CD14-positive monocyte (primary cell): Measurements from ENCODE around the gene BSN. TPM values are rescaled to one million over a fixed set of nuclear protein-coding genes. Genes with fewer than 3 reads are reported as not detected.
A peak's percentile ranks its signal among the peaks of the same experiment; 100 is the strongest.

ENCODE experiments used
- DNase-seq, 3 donors: peaks; one replicate each; pipeline ENCODE4 v3.0.0-alpha.2; 2011 to 2022
- H2AFZ ChIP-seq: 2 replicates; pipeline ENCODE4 v1.6.0; 2012; ENCODE audit warnings: mild to moderate bottlenecking, low read depth, low read length, inconsistent platforms; ENCODE audit not compliant: insufficient read depth, poor library complexity, severe bottlenecking
- H3K27ac ChIP-seq, 2 donors: 1 replicate in 1 of 2; 2 replicates in 1 of 2; pipeline ENCODE4 v1.5.1; 2012 to 2013; ENCODE audit warnings: low read length in 2 of 2, control low read depth in 1 of 2, inconsistent platforms in 1 of 2, low read depth in 1 of 2, mild to moderate bottlenecking in 1 of 2
- H3K27me3 ChIP-seq, 2 donors: one replicate each; pipeline versions ENCODE4 v1.6.0 to v1.6.1; 2011 to 2013; ENCODE audit warnings: low read length in 2 of 2; ENCODE audit not compliant: control insufficient read depth in 2 of 2, insufficient read depth in 2 of 2
- H3K36me3 ChIP-seq, 2 donors: replicated peaks in 1 of 2; 1 replicate in 1 of 2; 2 replicates in 1 of 2; pipeline versions ENCODE4 v1.5.1 to v1.6.1; 2012 to 2013; ENCODE audit warnings: low read length in 2 of 2, control low read depth in 1 of 2, inconsistent platforms in 1 of 2, mild to moderate bottlenecking in 1 of 2; ENCODE audit not compliant: insufficient read depth in 2 of 2, control insufficient read depth in 1 of 2
- H3K4me1 ChIP-seq, 2 donors: 1 replicate in 1 of 2; 2 replicates in 1 of 2; pipeline versions ENCODE4 v1.5.1 to v1.6.1; 2012 to 2013; ENCODE audit warnings: low read length in 2 of 2, control low read depth in 1 of 2, inconsistent platforms in 1 of 2, mild to moderate bottlenecking in 1 of 2, moderate library complexity in 1 of 2; ENCODE audit not compliant: insufficient read depth in 2 of 2, control insufficient read depth in 1 of 2
- H3K4me2 ChIP-seq: replicated peaks from 2 replicates; pipeline ENCODE3; 2012; ENCODE audit warnings: low read length, moderate library complexity, mild to moderate bottlenecking; ENCODE audit not compliant: poor library complexity, severe bottlenecking; ENCODE audit errors: extremely low read depth
- H3K4me3 ChIP-seq, 3 experiments: fragments of 200-600 bp in 1 of 3; sonication (generic) in 1 of 3; replicated peaks in 1 of 3; 1 replicate in 2 of 3; 2 replicates in 1 of 3; pipeline ENCODE4 v1.5.1; 2011 to 2013; ENCODE audit warnings: low read length in 3 of 3, mild to moderate bottlenecking in 3 of 3, control low read depth in 2 of 3, low read depth in 2 of 3, inconsistent platforms in 1 of 3, moderate library complexity in 1 of 3
- H3K79me2 ChIP-seq: 2 replicates; pipeline ENCODE4 v1.6.0; 2012; ENCODE audit warnings: mild to moderate bottlenecking, control low read depth, inconsistent platforms, low read length, moderate library complexity; ENCODE audit not compliant: insufficient read depth
- H3K9ac ChIP-seq: 2 replicates; pipeline ENCODE4 v1.6.0; 2017; ENCODE audit warnings: low read length, mild to moderate bottlenecking; ENCODE audit not compliant: insufficient read depth, poor library complexity, severe bottlenecking
- H3K9me3 ChIP-seq, 2 donors: replicated peaks in 1 of 2; 1 replicate in 1 of 2; 2 replicates in 1 of 2; pipeline versions ENCODE4 v1.5.1 to v1.6.1; 2012 to 2013; ENCODE audit warnings: low read length in 2 of 2, control low read depth in 1 of 2; ENCODE audit not compliant: control insufficient read depth in 1 of 2, insufficient read depth in 1 of 2
- H4K20me1 ChIP-seq: 2 replicates; pipeline ENCODE4 v1.6.0; 2012; ENCODE audit warnings: mild to moderate bottlenecking, low read length, control low read depth, moderate library complexity; ENCODE audit not compliant: insufficient read depth
- H3K27ac Mint-ChIP-seq, 7 donors: one replicate each; pipeline ENCODE4 v1.8.0; 2020; ENCODE audit warnings: mild to moderate bottlenecking in 7 of 7, mixed read lengths in 7 of 7, moderate library complexity in 6 of 7, inconsistent platforms in 2 of 7
- H3K27me3 Mint-ChIP-seq, 3 donors: one replicate each; pipeline ENCODE4 v1.8.0; 2021 to 2022; ENCODE audit warnings: low read depth in 3 of 3, mild to moderate bottlenecking in 3 of 3, mixed read lengths in 3 of 3, moderate library complexity in 3 of 3, inconsistent platforms in 1 of 3
- H3K36me3 Mint-ChIP-seq, 2 donors: one replicate each; pipeline ENCODE4 v1.8.0; 2020; ENCODE audit warnings: mixed read lengths in 2 of 2, inconsistent platforms in 1 of 2, mild to moderate bottlenecking in 1 of 2
- H3K4me1 Mint-ChIP-seq: one replicate; pipeline ENCODE4 v1.8.0; 2020; ENCODE audit warnings: mild to moderate bottlenecking, mixed read lengths
- H3K4me3 Mint-ChIP-seq, 2 donors: one replicate each; pipeline ENCODE4 v1.8.0; 2020; ENCODE audit warnings: mild to moderate bottlenecking in 2 of 2, mixed read lengths in 2 of 2, moderate library complexity in 1 of 2
- H3K9me3 Mint-ChIP-seq, 7 donors: one replicate each; pipeline ENCODE4 v1.8.0; 2020 to 2022; ENCODE audit warnings: mixed read lengths in 7 of 7, mild to moderate bottlenecking in 6 of 7, moderate library complexity in 6 of 7, inconsistent platforms in 2 of 7
- WGBS: methylation state at CpG from one replicate; pipeline ENCODE4 v1.1.5; 2013; ENCODE audit warnings: missing lambda C conversion rate; ENCODE audit not compliant: insufficient coverage; 5-methylcytosine and 5-hydroxymethylcytosine counted together
- intact Hi-C, 2 donors: fragments of 100-400 bp; cut with micrococcal nuclease; formaldehyde crosslinking; loops; one replicate each; pipeline versions ENCODE4 v1.15.0 to v1.15.1; 2023
- polyA plus RNA-seq, 3 donors: library from polyadenylated mRNA; depleted of rRNA in 1 of 3; unstranded in 2 of 3; stranded (reverse) in 1 of 3; fragments of 300-500 nt in 2 of 3; fragments of >200 nt in 1 of 3; fragmentation: Illumina TruSeq in 2 of 3; gene quantifications; 1 replicate in 2 of 3; 2 replicates in 1 of 3; pipeline ENCODE4 v1.2.3, GENCODE V29; 2012 to 2021
- TF ChIP-seq, protein P1 (sequence below): fragments of 200-600 bp; IDR thresholded peaks from one replicate; pipeline ENCODE4 v1.8.0; 2022; ENCODE audit warnings: antibody characterized with exemption, mild to moderate bottlenecking

The BSN gene
- polyA plus RNA-seq, 3 donors: not detected

GRCh38 chr3:49553324-49553691 lies 969 bp upstream of the BSN start:
- intact Hi-C loops: no loop called here
- WGBS: 0% methylated on average over 1 of the region's 8 CpGs
- Mint-ChIP-seq H3K27me3 (peaks cover 43 to 67% (median 55%) of the 10 kb centered on the region in 3 donors), H3K36me3 (peaks cover 0 to 1% of the 10 kb centered on the region in 2 donors), H3K4me3 (peak overlapping the region; percentile 67 to 85), H3K4me1 (peaks cover 13% of the 10 kb centered on the region), H3K27ac (no peak overlapping the region), H3K9me3 (peaks cover 0 to 16% (median 6%) of the 10 kb centered on the region in 7 donors)
- TF ChIP-seq, protein P1, sequence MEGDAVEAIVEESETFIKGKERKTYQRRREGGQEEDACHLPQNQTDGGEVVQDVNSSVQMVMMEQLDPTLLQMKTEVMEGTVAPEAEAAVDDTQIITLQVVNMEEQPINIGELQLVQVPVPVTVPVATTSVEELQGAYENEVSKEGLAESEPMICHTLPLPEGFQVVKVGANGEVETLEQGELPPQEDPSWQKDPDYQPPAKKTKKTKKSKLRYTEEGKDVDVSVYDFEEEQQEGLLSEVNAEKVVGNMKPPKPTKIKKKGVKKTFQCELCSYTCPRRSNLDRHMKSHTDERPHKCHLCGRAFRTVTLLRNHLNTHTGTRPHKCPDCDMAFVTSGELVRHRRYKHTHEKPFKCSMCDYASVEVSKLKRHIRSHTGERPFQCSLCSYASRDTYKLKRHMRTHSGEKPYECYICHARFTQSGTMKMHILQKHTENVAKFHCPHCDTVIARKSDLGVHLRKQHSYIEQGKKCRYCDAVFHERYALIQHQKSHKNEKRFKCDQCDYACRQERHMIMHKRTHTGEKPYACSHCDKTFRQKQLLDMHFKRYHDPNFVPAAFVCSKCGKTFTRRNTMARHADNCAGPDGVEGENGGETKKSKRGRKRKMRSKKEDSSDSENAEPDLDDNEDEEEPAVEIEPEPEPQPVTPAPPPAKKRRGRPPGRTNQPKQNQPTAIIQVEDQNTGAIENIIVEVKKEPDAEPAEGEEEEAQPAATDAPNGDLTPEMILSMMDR: no peak
- peaks cover 34 to 47% of the 10 kb centered on the region in 2 donors for H3K27me3 ChIP-seq
- H2AFZ ChIP-seq: no peak overlapping the region
- peaks cover 0 to 6% of the 10 kb centered on the region in 2 donors for H3K9me3 ChIP-seq
- H3K27ac ChIP-seq: no peak overlapping the region
- no peak overlapping the region for H3K4me3 ChIP-seq
- H3K79me2 ChIP-seq: no peaks in the 10 kb centered on the region
- H3K36me3 ChIP-seq: no peaks in the 10 kb centered on the region
- H3K4me1 ChIP-seq: peaks cover 14 to 20% of the 10 kb centered on the region in 2 donors
- no peak overlapping the region for H3K4me2 ChIP-seq
- no peak overlapping the region for H3K9ac ChIP-seq
- no peaks in the 10 kb centered on the region for H4K20me1 ChIP-seq
- DNase-seq: peak in 2 of 3 donors; percentile 5 to 28

DNA sequence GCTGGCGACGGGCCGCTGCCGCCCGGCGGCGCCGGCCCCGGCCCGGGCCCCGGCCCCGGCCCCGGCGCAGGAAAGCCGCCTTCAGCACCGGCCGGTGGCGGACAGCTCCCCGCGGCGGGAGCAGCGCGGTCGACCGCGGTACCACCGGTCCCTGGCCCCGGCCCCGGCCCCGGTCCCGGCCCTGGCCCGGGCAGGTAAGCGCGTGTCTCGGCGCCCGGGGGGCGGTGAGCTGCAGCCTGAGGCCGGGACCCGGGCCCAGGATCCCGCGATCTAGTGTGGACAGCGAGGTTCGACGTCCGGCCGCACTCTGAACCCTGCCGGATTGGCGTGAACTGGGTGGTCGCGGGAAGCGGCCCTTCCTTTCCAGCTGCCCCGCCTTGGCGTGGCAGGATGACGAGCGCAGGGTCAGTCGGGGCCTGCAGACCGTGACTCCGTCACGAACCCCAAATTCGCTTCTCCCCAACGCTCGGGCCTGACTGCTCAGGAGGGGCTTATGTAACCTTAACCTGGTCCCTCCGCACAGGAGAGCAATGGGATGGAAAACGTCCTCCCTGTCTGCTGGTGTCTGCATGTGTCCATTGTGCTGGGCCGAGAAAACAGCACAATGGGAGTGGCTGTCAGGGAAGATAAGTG lies 472 bp downstream of the BSN start:
- under 1% methylated on average over 66 of the region's 66 CpGs for WGBS
- Mint-ChIP-seq H3K4me1 (peaks cover 13% of the 10 kb centered on the region), H3K36me3 (peaks cover 0 to 1% of the 10 kb centered on the region in 2 donors), H3K4me3 (peak overlapping the region in 1 of 2 donors; percentile 84), H3K27me3 (peaks cover 45 to 71% (median 55%) of the 10 kb centered on the region in 3 donors), H3K27ac (no peak overlapping the region), H3K9me3 (peaks cover 2 to 21% (median 6%) of the 10 kb centered on the region in 7 donors)
- DNase-seq: peak; percentile 15 to 31 (median 24)
- Histone ChIP-seq H3K79me2 (no peaks in the 10 kb centered on the region), H3K27ac (no peak overlapping the region), H2AFZ (no peak overlapping the region), H3K4me2 (peak overlapping the region; percentile 47), H3K4me1 (peaks cover 14 to 20% of the 10 kb centered on the region in 2 donors), H3K4me3 (peak overlapping the region in 1 of 3 experiments; percentile 48), H3K9ac (no peak overlapping the region), H4K20me1 (no peaks in the 10 kb centered on the region), H3K36me3 (no peaks in the 10 kb centered on the region), H3K27me3 (peaks cover 34 to 49% of the 10 kb centered on the region in 2 donors), H3K9me3 (peaks cover 0 to 6% of the 10 kb centered on the region in 2 donors)
- intact Hi-C loops: no loop called here
- TF ChIP-seq, protein P1: no peak
